GM21723 (cell line): Measurements from ENCODE around the gene IRF7.

Experiments used
- ATAC-seq: cut with Tn5 transposase; IDR thresholded peaks from one replicate; pipeline ENCODE4 v1.9.1; 2021; ENCODE audit warnings: mild to moderate bottlenecking, moderate library complexity; ENCODE audit not compliant: unreplicated experiment

IRF7 gene

DNA sequence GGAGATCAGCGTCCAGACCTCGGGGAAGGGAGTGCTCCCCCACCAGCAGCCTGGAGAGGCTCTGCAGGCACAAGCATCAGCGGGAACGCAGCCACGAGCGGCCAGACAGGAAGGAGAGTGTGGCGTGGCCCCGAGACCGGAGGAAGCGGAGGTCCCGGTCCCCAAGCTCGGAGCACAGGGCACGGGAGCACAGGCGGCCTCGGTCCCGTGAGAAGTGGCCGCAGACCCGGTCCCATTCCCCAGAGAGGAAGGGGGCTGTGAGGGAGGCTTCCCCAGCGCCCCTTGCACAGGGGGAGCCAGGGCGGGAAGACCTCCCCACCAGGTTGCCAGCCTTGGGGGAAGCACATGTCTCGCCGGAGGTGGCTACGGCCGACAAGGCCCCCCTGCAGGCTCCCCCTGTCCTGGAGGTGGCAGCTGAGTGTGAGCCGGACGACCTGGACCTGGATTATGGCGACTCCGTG, 6.9 kb downstream of the IRF7 start:
- no peak for ATAC-seq

DNA sequence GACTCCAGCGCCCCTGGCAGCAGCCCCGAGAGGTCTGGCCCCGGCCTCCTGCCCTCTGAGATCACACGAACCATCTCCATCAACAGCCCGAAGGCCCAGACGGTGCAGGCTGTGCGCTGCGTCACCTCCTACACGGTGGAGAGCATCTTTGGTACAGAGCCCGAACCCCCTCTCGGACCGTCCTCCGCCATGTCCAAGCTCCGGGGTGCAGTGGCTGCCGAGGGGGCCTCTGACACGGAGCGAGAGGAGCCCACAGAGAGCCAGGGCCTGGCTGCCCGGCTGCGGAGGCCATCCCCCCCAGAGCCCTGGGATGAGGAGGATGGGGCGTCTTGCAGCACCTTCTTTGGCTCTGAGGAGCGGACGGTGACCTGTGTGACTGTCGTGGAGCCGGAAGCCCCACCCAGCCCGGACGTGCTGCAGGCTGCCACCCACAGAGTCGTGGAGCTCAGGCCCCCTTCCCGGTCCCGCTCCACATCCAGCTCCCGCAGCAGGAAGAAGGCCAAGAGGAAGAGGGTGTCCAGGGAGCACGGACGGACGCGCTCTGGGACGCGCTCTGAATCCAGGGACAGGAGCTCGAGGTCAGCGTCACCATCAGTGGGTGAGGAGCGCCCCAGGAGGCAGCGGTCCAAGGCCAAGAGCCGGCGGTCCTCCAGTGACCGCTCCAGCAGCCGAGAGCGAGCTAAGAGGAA, 7.6 kb downstream of the IRF7 start:
- no peak for ATAC-seq

DNA sequence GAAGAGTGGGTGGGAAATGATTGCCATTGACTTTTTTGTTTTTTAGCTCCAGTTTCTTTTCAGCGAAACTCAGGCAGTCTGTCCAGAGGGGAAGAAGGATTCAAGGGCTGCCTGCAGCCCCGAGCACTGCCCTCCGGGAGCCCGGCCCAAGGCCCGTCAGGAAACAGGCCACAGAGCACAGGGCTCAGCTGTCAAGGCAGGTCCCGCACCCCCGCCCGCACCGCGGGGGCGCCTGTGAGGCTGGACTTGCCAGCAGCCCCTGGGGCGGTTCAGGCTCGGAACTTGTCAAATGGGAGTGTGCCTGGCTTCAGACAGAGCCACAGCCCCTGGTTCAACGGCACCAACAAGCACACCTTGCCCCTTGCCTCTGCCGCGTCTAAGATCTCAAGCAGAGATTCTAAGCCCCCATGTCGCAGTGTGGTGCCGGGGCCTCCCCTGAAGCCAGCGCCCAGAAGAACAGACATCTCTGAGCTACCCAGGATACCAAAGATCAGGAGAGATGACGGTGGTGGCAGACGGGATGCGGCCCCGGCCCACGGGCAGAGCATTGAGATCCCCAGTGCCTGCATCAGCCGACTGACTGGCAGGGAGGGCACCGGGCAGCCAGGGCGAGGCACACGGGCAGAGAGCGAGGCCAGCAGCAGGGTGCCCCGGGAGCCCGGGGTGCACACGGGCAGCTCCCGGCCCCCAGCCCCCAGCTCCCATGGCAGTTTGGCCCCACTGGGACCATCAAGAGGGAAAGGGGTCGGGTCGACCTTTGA, 8.6 kb downstream of the IRF7 start:
- no peak for ATAC-seq

DNA sequence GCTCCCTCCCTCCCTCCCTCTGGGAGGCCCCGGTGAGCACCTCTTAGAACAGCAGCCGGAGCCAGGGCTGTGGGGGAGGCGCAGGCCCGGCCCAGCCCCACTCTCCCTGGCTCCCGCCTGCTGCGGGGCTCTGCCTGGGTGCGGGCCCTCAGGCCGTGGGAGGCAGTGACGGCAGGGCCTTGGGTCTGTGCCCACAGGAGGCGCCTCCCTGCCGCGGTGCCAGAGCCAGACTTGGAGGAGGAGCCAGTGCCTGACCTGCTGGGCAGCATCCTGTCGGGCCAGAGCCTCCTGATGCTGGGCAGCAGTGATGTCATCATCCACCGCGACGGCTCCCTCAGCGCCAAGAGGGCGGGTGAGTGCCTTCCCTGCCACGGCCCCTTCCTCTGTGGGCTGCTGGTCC, 9.5 kb downstream of the IRF7 start:
- ATAC-seq: no peak

DNA sequence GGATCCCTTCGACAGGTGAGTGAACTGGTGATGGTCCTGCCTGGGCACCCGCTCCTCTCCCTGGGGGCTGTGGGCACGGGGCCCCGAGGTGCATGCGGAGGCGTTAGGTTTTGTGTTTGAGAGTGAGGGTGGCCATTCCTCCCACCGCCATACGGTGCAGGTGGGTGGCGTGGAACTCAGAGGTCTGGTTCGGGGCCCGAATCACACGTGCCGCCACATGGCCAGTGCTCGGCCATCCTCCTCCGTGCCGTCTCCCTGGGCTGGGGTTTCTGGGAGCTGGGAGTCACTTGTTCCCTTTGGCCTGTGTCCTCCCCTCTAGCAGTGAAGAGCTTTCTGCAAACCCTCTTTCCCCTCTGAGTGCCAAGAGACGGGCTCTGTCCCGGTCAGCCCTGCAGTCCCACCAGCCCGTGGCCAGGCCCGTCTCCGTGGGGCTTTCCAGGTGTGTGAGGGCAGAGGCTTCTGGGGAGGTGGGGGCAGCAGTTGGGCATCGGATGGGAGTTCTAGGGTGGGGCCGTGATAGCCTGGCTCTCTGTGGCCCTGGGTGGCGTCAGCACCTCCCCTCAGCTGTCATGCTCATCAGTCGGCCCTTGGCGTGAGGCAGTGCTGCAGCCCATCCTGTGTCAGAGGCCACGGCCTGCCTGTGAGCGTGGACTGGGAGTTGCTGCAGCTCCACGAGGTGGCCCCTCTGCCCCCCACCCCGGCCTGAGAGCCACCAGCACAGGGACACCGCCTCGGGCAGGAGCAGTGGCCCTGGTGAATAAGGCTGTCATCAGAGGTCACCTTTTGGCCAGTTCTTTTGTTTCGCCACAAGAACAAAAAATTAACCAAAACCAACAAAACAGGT, 10.2 kb downstream of the IRF7 start:
- ATAC-seq: no peak

DNA sequence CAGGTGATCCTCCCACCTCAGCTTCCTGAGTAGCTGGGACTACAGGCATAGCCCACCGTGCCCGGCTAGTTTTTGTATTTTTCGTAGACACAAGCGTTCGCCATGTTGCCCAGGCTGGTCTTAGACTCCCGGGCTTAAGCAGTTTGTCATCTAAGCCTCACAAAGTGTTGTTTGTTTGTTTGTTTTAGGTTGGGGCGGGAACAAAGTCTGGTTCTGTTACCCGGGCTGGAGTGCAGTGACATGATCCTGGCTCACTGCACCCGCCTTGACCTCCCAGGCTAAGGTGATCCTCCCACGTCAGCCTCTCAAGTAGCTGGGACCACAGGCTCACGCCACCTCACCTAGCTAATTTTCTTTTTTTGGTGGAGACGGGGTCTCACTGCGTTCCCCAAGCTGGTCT, 12.6 kb downstream of the IRF7 start:
- no peak for ATAC-seq

DNA sequence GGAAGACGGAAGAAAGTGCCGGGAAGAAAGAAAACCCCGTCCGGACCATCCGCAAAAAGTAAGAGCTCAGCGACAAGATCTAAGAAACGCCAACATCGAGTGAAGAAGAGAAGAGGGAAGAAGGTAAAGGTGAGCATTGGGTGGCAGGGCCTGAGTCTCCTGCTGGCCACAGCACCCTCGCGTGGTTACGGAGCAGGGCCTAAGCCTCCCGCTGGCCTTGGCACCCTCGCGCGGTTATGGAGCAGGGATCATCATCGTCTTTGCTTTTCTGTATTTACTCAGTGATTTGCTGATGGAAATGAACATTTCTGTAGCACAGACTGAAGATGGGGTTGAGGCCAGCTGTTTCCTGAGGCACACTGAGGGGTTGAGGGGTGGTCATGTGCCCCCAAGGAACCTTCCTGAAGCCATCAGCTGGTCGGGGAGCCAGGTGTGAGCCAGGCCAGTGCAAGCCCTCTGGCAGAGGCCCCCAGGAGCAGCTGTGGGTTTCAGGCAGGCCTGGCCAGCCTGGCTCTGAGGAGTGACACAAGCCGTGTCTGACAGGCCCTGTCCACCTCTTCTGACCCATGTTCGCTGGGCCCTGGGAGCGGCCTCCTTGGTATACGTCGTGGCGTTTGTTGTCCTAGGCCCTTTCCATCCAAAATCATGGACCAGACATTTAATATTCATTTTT, 14.0 kb downstream of the IRF7 start:
- no peak for ATAC-seq

DNA sequence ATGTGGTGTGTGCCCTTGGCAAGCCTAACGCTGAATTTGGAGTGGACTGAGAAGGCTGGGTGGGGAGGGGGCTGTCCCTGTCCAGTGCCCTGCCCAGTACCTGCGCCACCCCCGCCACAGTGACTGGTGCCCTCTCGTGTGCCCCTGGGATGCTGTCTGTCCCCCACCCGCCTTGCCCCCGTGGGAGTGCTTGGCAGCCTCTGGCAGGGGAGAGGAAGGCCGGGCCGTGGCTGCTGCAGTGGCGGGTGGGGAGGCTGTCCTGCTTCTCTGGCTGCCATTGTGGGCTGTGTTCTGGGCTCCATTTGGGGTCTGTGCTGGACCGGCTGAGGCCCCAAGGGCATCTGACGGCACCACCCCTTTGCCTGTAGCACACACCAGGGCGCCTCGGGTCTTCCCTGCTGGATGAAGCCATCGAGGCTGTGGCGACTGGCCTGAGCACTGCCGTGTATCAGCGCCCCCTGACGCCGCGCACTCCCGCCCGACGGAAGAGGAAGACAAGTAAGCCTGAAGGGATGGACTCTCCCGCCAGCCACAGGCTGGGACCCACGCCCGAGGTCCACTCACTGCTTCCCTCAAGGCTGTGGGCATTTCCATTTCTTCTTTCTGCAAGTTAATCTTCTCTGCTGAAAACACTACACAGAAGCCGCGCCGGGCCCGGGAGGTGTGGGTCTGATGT, 17.6 kb downstream of the IRF7 start:
- no peak for ATAC-seq

DNA sequence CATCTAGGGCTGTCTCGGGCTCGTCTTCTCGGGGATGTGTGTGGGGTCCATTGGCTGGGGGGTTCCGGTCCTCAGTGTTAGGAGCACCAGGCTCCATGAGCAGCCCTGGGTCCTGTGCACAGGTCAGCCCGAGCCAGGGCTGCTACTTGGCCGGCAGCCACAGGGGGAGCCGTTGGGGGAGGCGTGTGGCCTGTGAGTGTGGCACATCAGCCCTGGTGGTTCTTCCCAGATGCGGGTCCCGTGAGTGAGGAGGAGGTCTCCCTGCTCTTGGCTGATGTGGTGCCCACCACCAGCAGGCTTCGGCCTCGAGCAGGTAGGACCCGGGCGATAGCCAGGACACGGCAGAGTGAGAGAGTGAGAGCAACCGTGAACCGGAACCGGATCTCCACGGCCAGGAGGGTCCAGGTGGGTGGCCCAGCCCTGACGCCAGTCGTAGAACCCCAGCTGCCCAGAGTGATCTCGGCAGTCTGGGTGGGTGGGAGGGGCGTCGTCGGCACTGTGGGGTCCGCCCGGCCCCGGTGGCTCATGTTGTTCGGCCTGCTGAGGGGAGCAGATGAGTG, 18.5 kb downstream of the IRF7 start:
- no peak for ATAC-seq

DNA sequence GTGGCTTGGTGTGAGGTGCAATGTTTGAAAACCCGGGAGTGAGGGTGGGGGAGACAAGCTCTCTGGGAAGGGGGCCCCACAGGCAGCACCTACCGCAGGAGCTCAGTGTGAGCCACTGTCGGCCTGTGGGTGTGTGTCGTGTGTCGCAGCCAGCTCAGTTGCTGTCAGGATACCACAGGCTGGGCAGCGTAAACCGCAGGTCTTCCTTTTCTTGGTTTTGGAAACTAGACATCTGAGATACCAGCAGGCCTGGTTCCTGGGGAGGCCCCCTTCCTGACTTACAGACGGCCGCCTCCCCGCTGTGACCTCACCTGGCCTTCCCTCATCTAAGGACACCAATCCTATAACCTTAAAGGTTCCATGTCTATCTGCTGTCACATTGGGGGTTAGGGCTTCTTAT, 19.4 kb downstream of the IRF7 start:
- no peak for ATAC-seq

DNA sequence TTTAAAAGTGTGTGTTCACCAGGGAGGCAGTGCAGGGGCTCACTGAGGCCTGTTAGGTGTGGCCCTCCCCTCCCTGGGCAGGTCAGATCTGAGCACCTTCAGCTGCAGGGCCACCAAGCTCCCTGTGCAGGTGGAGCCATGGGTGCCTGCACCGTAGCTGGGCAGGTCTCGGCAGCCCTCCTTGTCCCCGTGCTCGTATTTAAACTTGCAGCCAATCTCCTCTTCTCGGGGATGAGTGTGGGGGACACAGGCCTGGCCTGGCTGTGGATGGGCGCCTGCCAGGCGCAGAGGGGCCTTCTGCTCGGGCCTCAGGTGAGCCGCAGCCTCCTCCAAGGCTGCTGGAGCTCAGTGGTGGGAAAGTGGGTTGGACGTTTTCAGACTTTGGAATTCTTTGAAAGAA, 20.4 kb downstream of the IRF7 start:
- no peak for ATAC-seq

DNA sequence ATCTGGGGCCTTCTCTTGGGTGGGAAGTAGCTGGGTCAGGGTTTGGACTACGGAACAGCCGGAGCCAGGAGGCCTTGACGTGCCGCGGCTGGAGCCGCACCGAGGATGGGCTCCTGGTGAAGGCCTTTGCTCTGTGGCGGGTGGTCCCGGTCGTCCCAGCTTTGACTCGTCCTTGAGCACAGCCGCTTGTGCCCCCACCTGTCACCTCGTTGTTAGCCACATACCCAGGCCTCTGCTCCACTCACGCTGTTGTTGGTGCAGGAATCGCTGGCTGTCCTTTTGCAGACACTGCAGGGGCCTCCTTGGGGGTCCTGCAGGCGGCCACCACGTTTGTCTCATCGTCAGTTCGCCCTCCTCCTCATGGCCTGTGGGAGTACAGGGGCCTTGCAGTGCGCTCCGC, 22.4 kb downstream of the IRF7 start:
- ATAC-seq: no peak

DNA sequence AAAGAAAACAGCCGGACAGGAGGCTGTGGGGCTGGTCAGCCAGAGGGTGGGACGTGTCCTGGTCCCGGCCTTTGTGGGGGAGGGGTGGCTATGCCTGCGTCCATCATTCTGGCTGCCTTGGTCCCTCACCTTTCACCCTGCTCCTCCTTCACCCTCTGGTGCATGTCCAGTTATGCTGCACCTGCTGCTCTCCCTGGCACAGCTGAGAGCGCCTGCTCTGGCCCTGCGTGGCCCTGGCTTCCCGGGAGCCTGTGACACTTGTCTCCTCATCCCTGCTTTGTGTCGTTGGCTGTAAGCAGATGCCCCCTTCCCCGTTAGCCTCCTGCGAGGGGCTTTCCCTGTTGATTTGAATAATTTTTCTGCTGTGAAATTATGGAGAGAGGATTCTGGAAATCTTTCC, 22.8 kb downstream of the IRF7 start:
- ATAC-seq: no peak

DNA sequence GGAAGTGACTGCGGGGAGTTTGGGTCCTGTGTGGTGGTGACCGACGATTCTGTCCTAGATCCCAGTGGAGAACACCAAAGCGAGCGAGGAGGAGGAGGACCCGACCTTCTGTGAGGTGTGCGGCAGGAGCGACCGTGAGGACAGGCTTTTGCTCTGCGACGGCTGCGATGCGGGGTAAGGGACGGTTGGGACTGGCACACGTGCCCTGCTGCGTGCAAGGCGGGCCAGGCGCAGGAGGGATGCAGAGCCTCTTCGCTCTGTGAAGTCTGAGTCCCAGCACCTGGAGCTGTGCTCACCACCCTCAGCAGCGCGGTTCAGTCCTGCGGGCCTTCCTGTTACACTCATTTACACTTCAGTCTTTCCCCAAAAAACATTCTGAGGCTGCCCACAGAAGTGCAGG, 23.2 kb downstream of the IRF7 start:
- no peak for ATAC-seq

DNA sequence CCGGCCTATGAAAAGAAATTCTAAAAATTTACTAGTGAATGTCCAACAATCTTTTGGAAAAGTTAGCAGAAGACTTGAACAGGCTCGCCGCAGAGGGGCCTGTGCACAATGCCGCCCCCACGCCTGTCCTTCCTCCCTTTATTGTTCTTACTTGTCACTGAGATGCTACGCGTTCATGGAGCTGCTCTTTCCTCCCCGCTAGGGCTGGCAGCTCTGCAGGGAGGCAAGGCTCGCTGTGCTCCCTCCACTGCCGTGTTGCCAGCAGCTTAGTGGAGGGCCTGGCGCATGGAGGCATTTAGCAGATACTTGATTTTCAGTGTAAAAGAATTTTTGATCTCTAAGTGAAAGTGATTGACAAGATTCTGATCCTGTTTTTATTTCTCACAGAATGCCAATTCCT, 24.8 kb downstream of the IRF7 start:
- ATAC-seq: no peak

DNA sequence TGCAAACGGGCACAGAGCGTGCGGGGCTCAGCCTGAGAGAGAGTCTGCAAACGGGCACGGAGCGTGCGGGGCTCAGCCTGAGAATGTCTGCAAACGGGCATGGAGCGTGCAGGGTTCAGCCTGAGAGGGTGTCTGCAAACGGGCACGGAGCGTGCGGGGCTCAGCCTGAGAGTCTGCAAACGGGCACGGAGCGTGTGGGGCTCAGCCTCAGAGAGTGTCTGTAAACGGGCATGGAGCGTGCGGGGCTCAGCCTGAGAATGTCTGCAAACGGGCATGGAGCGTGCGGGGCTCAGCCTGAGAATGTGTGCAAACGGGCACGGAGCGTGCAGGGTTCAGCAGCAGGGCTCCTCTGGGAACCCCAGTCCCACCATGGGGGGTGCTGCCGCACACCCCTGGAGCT, 26.0 kb downstream of the IRF7 start:
- ATAC-seq: no peak

DNA sequence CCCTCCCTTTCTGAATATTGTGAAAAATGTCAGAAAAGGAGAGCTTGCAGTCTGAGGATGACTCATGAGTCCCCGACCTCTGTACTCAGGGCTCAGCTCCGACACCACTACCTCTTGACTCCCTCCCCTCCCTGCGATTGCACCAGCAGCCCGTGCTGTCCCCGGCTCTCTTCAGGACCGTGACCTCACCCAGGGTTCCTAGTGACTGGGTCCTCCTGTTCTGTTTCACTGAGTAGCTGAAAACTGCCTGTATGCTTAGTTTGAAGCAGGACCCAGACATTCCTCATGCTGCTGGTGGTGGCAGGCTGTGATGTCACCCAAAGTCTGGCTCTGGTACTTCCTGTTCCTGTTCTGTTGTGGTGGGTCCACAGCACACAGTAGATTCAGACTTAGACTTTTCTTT, 27.8 kb downstream of the IRF7 start:
- ATAC-seq: no peak

DNA sequence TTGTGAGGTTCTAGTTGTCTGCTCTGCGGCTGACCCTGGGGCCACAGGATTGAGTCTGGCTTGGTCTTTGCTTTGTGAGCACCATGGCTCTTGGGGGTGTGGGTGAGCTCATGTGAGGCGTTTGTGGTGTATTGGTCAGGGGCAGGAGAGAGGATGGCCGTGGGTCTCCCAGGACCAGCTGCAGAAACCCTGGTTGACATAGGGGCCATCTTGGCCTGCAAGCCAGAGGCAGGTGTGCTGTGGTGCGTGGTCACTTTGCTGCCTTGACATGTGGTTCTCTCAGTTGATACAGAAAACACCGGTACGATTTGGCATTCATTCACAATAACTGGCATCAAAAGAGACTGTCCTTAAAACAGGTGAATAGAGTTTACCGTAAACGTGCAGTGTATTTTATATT, 28.2 kb downstream of the IRF7 start:
- ATAC-seq: no peak

DNA sequence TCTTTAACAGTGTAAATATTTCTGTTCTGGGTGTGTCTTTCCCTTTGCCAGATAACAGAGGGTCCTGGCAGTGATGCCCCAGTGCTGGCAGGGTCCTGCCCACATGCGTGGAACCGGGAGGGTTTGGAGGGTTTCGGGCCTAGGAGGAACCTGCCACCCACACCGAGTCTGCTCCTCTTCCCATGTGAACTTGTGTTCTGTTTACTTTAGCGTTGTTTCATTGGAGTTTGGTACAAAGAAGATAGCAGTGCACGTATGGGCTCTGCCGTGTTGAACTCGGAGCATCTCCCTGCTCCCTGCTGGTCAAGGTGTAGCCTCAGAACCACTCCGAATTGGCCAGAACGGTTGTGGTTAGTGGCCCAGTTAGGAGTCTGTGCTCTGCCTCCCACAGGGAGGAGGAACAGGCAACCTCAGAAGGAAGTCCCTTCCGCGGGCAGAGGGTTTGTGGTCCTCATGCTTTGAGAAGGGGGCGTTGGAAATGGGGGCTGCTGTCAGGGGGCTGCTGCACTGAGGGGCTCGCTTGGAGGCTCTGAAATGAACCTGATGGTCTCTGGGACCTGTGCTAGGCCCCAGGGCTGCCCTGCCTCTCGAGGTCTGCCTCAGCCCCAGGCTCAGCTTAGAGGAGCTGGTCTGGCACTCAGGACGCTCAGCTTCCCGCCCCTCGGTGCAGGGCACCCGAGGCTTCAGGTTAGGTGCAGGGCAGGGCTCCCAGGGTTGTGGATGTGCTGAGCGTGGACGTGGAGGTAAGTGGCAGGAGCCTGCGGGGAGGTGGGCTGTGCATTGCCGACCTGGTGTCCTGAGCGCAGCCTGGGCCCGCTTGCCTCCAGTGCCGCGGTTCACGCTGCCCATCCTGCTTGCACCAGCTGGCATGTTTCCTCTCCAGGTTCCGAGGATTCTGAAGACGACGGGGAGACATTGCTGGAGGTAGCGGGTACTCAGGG, 29.1 kb downstream of the IRF7 start:
- no peak for ATAC-seq
